ENCODE results near the gene RNU1-2.
"Not testable (repeated sequence)": the region's sequence is repeated elsewhere in the genome, so short reads cannot be mapped to it uniquely, and the experiment has no call there.

The RNU1-2 gene

DNA sequence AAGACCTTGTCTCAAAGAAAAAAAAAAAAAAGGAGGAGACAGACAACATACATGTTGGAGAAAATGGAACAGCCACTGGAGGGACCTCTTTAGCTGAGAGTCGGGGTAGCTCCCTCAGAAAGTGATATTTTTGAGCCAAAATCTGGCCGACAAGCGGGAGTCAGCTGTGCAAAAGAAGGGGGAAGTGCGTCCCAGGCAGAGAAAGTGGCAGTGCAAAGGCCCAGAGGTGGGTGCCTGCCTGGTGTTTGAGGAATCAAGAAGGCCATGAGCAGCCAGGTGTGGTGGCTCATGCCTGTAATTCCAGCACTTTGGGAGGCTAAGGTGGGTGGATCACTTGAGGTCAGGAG, 19.8 kb downstream of the RNU1-2 start:
- no peak for DNase-seq (ENCODE audit: low spot score)
- TF ChIP-seq, protein P1, sequence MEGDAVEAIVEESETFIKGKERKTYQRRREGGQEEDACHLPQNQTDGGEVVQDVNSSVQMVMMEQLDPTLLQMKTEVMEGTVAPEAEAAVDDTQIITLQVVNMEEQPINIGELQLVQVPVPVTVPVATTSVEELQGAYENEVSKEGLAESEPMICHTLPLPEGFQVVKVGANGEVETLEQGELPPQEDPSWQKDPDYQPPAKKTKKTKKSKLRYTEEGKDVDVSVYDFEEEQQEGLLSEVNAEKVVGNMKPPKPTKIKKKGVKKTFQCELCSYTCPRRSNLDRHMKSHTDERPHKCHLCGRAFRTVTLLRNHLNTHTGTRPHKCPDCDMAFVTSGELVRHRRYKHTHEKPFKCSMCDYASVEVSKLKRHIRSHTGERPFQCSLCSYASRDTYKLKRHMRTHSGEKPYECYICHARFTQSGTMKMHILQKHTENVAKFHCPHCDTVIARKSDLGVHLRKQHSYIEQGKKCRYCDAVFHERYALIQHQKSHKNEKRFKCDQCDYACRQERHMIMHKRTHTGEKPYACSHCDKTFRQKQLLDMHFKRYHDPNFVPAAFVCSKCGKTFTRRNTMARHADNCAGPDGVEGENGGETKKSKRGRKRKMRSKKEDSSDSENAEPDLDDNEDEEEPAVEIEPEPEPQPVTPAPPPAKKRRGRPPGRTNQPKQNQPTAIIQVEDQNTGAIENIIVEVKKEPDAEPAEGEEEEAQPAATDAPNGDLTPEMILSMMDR (IDR thresholded peaks at IDR 0.05; ENCODE audit: borderline replicate concordance, control extremely low read depth, extremely low read depth, insufficient read depth, missing control alignments) = no peak
- in situ Hi-C loops (cut with MboI; ENCODE audit: low sequenced_read_pairs, unreplicated experiment) = no loop called here

DNA sequence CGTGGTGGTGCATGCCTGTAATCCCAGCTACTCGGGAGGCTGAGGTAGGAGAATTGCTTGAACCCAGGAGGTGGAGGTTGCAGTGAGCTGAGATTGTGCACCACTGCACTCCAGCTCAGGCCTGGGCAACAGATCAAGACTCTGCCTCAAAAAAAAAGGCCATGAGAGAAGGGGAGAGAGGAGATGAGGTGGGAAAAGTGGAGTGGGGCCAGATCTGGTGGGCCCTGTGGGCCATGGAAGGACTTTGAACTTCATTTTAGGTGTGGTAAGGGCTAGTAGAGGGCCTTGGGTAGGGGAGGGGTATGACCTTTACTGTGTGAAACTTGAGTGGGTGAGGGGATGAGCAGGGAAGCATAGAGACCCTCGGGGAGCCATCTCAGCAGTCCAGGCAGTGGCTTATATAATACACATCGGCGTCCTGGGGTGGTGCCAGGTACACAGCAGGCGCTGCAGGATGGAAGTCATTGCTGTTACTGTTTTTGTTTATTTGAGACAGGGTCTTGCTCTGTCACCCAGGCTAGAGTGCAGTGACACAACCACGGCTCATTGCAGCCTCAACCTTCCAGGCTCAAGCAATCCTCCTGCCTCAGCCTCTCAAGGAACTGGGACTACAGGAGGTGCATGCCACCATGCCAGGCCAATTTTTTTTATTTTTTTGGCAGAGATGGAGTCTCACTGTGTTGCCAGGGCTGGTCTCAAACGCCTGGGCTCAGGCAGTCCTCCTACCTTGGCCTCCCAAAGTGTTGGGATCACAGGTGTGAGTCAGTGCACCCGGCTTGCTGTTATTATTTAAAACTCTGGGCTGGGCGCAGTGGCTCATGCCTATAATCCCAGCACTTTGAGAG, 20.5 kb downstream of the RNU1-2 start:
- in situ Hi-C loops (cut with MboI; ENCODE audit: low sequenced_read_pairs, unreplicated experiment); DNase-seq (ENCODE audit: low spot score): not testable (repeated sequence)

DNA sequence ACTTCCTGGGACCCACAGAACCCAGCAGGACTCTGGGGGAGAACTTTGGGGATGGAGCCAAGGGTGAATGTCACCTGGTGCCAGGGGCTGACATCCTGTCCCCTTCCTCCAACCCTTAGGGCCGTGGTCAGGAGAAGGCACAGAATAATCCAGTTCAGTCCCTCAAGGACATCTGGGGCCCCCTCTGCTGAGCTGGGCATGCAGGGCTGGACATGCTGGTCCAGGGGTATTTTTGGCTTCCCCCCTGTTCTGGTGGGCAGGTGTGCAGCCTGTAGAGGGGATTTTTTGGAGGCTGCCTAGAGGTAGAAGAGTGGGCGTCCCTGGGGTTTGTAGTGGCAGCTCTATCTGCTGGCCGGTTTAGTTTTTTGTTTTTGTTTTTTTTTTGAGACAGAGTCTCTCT, 22.6 kb downstream of the RNU1-2 start:
- in situ Hi-C loops (cut with MboI; ENCODE audit: low sequenced_read_pairs, unreplicated experiment) = no loop called here

DNA sequence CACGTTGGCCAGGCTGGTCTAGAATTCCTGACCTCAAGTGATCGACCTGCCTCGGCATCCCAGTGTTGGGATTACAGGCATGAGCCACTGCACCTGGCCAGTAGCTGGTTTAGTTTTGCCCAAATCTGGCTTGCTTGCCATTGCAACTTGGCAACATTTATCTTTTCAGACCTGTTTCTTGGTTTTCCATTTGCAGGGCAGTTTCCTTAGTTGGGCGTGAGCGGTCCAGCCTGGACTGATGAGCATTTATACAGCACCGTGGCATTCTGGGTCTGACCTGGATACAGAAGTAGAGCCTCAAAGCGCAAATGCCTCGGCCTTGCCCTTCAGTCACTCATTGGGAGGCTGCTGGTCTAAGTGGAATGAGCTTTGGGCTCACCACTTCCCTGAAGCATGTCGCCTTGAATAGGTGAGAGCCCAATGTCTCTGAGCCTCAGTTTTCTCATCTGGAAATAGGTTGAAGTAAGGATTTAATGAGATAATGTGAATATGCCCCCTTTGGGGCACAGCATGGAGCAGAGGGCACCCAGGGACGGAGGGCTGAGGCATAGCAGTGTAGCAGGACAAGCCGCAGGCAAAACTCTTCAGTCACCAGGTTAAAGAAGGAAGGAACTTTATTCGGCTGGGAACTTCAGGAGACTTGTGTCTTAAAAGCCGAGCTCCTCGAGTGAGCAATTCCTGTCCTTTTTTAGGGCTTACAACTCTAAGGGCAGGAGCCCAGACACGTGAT, 23.3 kb downstream of the RNU1-2 start:
- in situ Hi-C loops (cut with MboI; ENCODE audit: low sequenced_read_pairs, unreplicated experiment); DNase-seq (ENCODE audit: low spot score): not testable (repeated sequence)

More for the DNA sequence above, 22.6 kb downstream of the RNU1-2 start:
- DNase-seq (ENCODE audit: low spot score) = no peak
- TF ChIP-seq, protein P1 (IDR thresholded peaks at IDR 0.05; ENCODE audit: borderline replicate concordance, control extremely low read depth, extremely low read depth, insufficient read depth, missing control alignments) = no peak

DNA sequence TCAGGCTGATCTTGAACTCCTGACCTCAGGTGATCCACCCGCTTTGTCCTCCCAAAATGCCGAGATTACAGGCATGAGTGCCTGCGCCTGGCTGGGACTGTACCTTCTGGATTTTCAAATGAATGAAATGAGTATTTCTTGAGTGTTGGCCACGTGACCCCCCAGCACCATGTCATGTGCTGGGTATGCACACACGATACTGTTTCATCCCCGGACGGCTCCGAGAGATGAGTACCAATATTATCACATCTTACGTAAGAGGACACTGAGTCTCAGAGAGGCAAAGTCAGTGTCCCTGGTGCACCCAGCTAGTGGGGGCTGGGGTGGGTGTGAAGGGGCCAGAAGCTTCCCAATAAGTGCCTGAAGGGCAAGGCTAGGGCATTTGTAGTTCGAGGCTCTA, 25.2 kb downstream of the RNU1-2 start:
- DNase-seq (ENCODE audit: low spot score) = no peak
- TF ChIP-seq, protein P1 (IDR thresholded peaks at IDR 0.05; ENCODE audit: borderline replicate concordance, control extremely low read depth, extremely low read depth, insufficient read depth, missing control alignments) = no peak
- in situ Hi-C loops (cut with MboI; ENCODE audit: low sequenced_read_pairs, unreplicated experiment) = no loop called here

DNA sequence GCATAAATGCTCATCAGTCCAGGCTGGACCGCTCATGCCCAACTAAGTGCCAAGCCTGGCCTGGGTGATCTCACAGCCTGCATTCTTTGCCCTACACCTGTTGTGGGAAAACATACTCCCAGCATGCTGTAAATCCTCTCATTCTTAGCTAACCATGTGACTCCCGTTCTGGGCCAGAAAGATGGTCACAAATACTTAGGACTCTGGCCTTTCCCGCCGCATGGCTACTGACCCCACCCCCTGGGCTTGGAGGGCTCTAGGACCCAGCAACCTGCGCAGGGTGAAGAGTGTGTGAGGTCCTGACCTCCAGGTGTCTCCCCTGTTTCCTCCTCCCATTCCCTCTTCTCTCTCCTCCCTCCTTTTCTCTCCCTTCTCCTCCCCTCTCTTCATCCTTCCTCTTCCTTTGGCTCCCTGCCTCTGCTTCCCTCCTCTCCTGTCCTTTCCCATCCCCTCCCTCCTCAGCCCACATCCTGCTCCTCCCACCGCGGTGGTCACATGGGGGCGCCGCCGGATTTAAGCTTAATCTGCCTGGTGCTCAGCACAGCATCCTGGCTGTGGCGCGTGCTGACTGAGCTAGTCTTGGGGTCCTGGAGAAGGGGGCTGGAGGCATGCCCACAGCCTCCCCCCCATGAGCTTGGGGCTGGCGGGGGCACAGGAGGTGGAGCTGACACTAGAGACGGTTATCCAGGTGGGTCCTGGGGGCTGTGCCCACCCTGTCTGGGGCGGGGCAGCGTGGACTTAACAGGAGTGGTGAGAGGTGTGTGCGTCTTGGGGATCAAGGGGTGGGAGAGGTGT, 25.8 kb downstream of the RNU1-2 start, which contains the start of gene CROCC:
Gene CROCC, plus strand, starts transcription at position 541 of the 795 bp plus-strand sequence. Its CDS starts 88 bp downstream, at position 629.
- in situ Hi-C loops (cut with MboI; ENCODE audit: low sequenced_read_pairs, unreplicated experiment) = no loop called here
- DNase-seq (ENCODE audit: low spot score) = peak; percentile 65
- TF ChIP-seq, protein P1 (IDR thresholded peaks at IDR 0.05; ENCODE audit: borderline replicate concordance, control extremely low read depth, extremely low read depth, insufficient read depth, missing control alignments) = peak; percentile 13

DNA sequence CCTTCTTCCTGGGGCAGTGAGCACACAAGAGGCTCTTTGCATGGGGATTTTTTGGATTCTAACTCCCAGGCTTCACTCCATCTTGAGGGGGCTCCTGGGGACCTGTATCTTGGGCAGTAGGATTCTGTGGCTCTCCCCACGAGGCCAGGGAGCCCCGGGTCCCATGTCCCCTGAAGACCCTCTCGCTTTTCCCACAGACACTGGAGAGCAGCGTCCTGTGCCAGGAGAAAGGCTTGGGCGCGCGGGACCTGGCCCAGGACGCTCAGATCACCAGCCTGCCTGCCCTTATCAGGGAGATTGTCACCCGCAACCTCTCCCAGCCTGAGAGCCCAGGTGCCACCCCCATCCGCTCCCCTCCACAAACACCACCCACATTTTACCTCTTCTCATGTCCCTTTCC, 26.7 kb downstream of the RNU1-2 start:
- TF ChIP-seq, protein P1 (IDR thresholded peaks at IDR 0.05; ENCODE audit: borderline replicate concordance, control extremely low read depth, extremely low read depth, insufficient read depth, missing control alignments) = no peak
- in situ Hi-C loops (cut with MboI; ENCODE audit: low sequenced_read_pairs, unreplicated experiment) = no loop called here
- DNase-seq (ENCODE audit: low spot score) = no peak

Data from GM13976 (cell line).